Stimulated activated CD8-positive, alpha-beta memory T cell treated with anti-CD3 and anti-CD28 coated beads, Interleukin-15, amount 100 ng/mL, for 24 hours (primary cell): Measurements from ENCODE around the gene PRDM15.
A peak's percentile ranks its signal among the peaks of the same experiment; 100 is the strongest.

Experiments
- DNase-seq: peaks from one replicate; pipeline ENCODE4 v3.0.0-alpha.2; 2020; ENCODE audit warnings: low read depth

Gene PRDM15, protein sequence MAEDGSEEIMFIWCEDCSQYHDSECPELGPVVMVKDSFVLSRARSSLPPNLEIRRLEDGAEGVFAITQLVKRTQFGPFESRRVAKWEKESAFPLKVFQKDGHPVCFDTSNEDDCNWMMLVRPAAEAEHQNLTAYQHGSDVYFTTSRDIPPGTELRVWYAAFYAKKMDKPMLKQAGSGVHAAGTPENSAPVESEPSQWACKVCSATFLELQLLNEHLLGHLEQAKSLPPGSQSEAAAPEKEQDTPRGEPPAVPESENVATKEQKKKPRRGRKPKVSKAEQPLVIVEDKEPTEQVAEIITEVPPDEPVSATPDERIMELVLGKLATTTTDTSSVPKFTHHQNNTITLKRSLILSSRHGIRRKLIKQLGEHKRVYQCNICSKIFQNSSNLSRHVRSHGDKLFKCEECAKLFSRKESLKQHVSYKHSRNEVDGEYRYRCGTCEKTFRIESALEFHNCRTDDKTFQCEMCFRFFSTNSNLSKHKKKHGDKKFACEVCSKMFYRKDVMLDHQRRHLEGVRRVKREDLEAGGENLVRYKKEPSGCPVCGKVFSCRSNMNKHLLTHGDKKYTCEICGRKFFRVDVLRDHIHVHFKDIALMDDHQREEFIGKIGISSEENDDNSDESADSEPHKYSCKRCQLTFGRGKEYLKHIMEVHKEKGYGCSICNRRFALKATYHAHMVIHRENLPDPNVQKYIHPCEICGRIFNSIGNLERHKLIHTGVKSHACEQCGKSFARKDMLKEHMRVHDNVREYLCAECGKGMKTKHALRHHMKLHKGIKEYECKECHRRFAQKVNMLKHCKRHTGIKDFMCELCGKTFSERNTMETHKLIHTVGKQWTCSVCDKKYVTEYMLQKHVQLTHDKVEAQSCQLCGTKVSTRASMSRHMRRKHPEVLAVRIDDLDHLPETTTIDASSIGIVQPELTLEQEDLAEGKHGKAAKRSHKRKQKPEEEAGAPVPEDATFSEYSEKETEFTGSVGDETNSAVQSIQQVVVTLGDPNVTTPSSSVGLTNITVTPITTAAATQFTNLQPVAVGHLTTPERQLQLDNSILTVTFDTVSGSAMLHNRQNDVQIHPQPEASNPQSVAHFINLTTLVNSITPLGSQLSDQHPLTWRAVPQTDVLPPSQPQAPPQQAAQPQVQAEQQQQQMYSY

DNA sequence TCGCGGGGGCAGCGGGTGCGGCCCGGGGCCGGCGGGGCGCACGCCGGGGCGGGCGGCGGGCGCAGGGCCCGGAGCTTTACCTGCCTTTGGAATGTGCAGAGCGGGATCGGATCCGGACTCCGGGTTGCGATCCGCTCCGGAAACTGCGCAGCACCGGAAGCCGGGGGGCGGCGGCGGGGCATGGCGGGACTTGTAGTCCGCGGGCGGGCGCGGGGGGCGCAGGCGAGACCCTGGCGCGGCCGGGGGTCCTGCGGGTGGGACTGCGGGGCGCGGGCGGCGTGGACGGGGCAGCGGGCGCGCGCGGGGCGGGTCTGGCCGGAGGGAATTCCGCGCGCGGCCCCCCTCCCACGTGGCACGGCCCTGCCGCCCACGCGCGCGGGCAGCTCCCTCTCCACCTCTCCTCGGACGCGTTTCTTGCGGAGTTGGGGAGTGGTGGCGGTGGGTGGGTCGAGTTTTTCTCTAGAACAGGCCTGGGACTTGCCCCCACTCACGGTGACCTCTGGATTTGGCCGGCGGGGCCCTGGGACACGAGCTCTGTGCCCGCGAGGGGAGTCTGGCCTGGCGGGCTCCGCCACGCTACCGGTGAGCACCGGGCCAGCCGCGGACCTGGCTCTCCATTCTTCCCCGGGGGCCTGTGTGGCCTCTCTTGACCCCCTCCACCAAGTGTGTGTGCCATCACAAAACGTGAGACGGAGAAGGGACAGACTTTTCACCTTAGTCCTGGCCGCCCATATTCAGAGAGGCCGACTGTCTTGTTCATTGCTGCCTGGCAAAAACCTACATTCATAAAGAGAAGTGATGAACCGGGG lies at the start of gene PRDM15:
Gene PRDM15 (minus strand): TSS at position 155 of the 809 bp plus-strand sequence. CDS start 18,981 bp downstream, outside the sequence.
- peak; percentile 76 for DNase-seq

DNA sequence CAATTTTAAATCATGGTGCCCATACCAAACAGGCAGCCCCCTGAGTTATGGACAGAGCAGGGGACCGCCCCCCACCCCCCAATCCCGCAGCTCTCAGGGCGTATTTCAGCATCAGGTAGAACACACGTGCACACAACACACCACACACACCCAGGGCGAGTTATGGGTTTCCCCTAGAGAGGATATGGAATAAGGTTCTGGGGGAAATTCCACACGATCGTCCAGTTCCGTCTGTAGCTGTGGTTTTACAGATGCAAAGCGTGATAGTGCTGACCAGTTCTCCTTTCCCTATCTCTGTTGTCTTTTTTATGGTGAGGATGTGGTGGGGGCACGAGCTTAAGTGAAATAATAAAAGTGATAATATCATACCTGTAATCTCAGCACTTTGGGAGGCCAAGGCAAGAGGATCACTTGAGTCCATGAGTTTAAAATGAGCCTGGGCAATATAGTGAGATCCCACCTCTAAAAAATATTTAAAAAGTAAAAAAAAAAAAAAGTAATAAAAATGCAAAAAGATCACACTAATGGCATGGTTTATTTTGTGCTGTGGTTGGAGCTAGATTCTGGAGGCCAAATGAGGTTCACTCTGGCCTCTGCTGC lies 49.6 kb upstream of the PRDM15 start:
- no peak for DNase-seq

DNA sequence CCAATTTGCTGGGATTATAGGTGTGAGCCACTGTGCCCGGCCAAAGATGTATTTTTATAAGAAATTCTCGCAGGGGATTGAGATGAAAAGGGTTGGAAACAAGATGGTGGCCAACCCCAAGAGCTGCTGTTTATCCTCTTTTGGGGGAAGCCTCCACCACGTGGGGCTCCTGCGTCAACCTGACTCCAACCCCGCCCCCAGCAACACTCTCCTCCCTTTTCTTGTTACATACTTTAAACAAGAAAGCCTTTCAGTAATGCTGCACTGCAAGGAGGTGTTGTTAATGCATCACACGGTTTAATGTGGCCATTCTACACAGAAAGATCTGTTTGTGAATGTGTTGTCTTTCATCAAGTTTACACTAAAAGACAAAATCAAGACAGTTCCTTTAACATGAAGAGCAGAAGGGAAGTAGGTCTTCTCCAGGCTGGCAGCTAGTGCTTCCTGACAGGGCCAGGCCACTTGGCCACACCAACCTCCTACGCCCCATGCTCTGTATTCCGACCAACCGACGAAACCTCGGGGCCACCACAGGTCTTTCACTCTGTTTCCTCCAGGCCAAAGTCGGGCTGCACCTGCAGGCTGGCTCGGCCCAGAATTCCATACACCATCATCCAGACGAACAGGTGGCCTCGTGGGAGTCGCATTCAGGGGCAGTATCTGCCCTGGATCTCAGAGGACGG lies 48.7 kb upstream of the PRDM15 start:
- no peak for DNase-seq

DNA sequence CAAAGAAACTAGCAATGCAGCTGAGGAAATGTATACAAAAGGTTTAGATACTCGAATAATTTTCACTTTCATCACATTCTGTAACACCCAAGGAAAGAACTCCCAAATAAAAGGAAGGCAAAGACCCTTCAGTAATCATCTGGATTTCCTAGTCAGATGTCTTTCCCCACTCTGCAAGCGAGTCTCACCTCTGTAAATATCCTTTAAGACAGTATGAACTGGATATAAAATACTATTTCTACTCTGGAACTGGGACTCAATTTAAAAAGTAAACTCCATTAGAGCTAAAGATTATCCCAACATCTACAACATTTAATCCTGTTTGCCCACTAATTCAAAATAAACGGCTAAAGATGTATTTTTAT lies 47.6 kb upstream of the PRDM15 start:
- no peak for DNase-seq

DNA sequence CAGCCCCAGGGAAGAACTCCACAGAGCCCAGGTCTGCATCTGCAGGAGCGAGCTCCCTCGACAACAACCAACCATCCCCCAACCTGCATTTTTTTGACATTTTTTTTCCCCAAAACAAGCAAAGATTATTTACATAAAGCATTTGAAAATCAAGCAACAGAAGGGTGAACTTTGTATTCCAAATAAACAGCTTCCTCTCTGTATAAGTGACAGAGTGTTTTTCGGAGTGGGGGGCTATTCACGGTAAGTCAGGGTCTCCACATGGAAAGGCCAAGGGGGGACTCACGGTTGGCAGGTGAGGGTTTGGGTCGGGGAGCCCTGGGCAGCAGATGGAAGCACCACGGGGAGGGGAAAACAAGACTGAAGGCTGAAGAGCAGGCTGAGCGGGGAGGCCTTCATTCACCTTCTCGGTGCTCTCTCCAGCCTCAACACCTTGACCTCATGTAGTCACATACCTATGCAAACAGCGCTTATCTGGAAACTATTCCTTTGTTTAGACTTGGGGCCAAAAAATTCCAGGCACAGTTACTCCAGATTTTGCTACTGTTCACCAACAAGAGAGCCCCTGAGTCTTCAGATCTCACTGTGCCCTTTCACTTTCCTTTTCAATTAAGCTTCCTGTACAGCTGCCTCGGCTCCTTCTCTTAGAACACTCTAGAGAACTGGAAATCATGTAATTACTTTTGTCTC lies 47.1 kb upstream of the PRDM15 start:
- DNase-seq: no peak

DNA sequence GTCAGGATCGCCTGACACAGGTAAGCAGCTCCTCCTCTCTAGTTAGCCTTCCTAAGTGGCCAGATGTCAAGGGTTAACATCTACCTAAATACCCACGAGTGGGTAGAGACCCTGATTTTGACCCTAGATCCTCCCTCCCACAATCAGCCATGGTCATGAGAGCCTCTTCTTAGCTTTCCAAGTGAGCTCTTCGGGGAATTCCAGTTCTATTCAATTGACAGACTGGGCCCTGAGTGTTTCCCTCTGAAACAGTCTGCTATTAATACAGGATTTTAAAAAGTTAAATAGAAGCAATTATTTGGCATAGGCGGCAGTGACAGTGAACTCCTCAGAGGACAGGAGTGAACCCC lies 46.6 kb upstream of the PRDM15 start:
- no peak for DNase-seq

DNA sequence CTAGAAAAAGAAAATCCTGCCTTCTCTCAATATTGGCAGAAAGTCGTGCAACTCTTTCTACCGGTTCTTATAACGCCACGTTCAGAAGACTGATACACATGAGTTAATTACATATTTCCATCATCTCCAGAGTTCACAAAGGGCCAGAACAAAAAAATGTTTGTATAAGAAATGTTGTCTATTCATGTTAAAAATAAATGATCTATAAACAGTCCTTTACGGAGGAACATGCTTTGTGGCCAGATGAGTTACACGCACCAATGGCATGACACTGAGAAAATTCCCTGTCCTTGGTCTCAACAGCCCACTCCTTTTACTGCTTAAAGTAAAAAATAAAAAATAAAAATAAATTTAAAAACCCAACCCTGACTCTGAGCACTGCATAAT lies 45.2 kb upstream of the PRDM15 start:
- DNase-seq: no peak

DNA sequence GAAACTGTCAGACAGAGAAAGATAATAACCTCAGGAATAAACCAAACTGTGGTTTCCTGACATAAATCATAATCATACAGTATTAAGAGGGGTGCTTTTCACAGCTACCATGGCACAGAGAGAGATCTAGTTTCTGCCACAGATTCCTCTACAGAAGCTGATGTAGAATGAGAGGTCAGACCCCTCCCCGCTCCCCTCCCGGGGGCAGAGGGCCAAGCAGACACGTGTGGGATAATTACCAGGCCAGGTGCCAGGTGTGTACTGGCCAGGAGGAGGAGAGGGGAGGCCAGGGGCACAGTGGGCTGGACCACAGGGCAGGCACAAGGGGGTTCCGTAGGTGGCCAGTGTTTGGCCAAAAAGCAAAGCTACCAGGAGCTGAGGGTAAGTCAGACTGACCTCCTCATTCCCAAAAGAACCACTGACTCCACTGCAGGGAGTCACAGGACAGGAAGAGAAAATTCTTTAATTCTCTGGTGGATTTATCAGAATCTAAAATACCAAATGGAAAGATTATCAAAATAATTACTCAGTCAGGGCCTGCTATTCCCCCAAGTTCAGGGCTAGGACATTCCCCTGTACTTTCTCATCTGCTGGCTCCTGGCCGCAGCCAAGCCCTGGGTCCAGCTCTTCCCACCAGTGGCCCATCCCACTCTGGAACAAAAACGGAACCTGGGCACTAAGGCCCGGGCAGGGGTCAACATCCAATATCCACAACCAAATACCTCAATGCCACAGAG lies 44.7 kb upstream of the PRDM15 start:
- DNase-seq: no peak

DNA sequence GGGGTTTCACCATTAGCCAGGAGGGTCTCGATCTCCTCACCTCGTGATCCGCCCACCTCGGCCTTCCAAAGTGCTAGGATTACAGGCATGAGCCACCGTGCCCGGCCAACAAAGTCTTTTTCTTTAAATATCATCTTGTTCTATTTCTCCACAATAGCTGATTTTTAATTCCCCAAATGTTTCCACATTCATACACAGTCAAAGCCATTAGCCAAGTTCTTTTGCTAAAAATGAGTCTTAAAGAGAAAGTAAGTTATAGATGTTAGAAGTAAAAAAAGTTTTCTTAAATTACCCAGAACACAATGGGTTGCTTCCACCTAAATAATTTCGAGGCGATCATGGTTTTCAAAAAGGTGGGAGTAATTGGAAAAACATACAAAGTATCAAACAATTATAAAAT lies 44.0 kb upstream of the PRDM15 start:
- DNase-seq: no peak

DNA sequence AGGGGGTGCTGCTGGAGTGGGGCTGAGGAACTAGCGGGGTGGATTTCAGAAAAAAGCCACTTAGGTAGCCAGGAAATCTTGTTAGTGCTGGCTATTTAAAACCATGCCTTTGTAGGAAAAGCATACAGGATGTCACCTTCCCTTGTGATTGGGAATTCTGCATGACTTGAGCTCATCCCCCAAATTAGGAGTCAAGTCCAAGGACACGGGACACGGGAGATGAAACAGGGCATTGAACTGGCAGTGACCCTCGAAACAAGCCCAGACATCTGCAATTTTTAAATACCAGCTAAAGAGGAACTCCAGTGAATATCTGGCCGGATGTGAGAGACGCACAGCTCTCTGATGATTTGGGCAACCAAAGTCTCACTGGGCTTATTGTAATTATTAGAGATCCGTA lies 41.9 kb upstream of the PRDM15 start:
- DNase-seq: no peak

DNA sequence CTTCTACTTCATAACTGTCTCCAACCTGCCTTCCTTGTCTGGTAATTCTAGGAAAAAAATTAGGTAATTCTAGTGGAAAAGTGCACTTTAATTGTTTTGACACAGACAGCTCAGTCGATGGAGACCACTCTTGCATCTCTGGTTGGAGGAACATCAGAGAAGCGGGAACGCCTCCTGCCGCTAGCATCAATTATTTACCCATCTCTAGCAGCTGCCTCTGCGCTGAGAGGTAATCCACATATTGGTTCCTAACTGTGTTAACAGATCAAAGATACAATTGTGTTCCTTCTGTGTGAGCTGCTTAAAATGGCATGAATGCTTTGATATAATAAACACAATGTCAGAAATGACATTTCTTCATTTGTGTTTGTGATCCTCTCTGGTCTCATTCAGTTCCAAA lies 41.3 kb upstream of the PRDM15 start:
- no peak for DNase-seq

DNA sequence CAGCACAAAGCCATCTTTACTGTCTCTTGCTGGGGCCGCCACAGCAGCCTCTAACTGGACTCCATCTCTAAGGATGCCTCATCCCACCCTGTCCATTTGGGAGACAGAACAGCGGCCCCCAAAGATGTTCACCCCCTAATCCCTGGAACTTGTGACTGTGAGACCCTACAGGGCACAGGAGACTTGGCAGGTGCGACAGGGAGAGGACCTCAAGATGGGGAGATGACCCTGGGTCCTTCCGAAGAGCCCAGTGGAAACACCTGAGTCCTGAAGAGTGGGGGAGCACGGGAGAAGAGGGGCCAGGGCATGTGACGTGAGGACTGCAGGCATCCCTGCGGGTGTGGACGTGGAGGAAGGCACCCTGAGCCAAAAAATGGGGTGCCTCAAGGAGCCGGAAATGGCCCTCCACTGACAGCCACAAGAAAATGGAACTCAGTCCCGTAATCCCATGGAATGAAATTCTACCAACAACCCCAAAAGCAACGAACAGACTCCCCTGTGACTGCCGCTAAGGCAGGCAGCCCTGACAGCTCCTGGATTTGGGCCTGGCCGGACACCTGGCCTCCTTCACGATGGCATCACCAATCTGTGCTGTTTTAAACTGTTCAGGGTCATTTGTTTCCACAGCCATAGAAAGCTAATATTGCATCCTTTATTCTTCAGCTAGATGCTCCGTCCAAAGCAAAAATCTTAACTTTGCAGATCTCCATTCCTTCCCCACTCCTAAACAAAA lies 40.7 kb upstream of the PRDM15 start:
- no peak for DNase-seq

DNA sequence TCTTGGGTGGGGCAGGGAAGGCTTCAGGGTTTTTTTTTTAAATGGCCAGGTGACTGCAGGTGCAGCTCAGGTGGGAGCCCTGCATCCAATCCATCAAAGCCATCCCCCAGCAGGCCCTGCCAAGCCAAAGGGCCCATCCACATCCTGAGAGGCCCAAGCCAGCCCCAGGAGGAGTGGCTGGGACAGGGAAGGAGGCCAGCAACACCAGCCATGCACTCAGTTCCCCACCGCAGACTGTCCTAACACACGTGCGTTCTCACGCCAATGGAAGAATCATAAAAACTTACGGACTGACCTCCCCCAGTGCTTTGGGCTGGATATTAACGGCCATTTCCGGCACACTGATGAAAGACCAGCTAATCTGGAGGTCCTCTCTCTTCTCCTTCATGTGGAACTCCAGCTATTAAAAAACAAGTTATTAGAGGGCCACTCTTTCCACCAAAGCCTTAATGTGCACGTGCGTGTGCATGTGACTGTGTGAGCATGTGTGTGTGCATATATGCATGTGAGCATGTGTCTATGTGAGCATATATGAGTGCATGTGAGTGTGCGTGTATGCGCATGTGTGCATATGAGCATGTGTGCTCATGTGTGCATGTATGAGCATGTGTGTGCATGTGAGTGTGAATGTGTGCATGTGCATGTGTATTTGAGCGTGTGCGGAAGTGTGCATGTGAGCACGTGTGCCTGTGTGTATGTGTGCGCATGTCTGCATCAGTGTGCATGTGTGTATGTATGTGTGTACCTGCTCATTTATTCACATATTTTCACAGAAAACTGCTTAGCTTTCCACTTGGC lies 39.6 kb upstream of the PRDM15 start:
- DNase-seq: no peak

DNA sequence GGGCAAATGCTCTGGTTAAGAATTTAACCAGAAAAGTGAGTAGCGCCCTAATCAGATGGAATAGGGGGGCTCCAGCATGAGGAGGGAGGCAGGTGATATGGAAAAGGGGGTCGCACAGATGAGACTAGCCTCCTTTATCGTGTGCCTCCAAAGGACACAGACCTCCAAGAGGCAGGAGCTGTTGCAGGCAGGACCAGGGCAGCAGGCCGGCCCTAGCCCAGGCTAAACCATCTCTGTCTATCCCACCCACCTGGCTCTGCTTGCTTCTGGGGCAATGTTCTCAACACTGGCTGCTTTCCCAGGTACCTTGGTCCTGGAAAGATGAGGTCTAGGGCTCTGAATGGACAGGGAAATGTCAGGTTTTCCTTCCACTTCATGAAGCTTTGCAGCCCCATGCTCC lies 38.4 kb upstream of the PRDM15 start:
- no peak for DNase-seq

DNA sequence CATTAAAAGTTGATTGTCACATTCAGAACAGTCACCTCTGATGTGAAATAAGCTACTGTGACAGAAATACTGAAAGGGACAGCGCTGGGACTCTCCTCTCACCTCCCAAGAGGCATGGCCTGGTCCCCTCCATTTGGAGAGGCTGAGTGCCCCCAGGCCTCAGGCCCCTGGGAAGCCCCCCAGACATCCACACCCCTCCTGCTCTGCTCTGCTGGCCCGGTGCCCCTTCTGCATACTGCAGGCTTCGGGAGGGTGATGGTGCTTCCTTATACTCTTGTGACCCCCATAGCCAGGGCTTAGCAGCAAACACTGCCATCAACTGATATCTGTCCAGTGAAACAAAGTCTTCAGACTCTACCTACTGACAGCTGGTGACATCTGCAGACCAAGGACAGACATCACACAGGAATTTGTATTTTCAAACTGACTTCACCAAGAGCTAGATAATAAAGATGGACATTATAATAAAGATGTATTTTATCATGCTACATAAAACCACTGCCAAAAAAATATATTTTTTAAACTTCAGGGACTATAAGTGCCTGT lies 37.8 kb upstream of the PRDM15 start:
- DNase-seq: no peak

DNA sequence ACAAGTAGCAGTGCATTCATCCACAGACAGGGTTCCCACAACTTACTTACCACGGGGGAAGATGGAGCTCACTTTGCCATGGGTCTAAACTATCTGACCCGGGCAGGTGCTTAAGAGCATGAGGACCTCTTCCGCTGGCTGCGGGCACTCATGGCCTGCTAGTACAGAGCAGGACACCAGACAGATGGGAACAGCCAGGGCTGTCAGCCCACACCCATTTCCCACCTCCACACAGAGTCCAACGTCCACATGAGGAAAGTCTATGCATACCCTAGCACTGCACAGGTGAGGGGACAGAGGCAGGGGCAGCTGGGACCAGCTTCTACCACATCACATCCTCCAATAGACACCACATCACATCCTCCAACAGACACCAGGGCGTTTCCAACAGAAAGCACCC lies 35.8 kb upstream of the PRDM15 start:
- no peak for DNase-seq

DNA sequence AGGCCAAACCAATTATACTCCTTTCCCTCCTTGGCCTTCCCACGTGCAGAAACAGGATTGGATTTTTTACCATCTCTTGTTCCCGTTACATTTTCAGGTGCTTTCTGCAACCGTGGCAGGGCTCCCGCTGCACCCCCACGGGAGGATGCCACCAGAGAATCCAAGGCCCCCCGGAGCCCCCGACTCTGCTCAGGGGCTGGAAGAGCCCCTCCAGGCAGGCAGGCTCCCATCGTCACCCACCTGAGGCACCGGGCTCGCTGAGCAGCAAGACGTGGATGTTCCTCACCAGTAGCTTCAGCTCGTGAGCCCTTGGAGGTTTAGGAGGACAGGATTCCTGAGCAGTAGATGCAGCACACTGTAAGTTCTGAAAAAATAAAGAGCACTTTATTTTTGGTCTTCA lies 35.2 kb upstream of the PRDM15 start:
- DNase-seq: no peak

DNA sequence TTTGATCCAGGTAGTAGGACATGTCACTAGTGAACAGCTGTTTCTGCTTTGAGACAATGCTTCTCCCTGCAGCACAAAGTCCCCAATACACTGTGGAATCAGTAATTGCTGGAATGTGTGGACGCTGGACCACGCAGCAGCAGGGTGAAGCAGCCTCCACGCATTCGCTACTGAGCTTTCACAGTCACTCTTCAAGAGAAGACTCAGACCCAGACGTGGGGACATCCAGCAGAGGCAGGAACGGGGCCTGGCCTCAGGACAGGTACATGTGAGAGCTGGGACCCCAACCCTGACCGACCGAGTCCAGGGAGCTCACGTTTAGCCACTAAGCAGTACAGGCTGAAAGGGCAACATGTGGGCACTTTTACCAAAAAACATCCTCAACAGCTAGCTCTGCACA lies 34.1 kb upstream of the PRDM15 start:
- DNase-seq: no peak
